ENCODE measurements around the gene RETREG3. TPM values are rescaled to one million over a fixed set of nuclear protein-coding genes. Genes with fewer than 3 reads are reported as not detected.
A peak's percentile ranks its signal among the peaks of the same experiment; 100 is the strongest.

Gene RETREG3
- total and polyA plus RNA-seq, 2 of the 13 experiments (the other 11 are each of a cell fraction or from before 2014, with no cell fraction given): 47.0 to 55.8 TPM

- peak; percentile 60; the same call in 1 of the 2 replicates for TF ChIP-seq ZNF839 (CRISPR knock-in tag; IDR thresholded peaks at IDR 0.05; ENCODE audit: borderline replicate concordance)
- TF ChIP-seq GABPB1 (CRISPR knock-in tag; IDR thresholded peaks at IDR 0.05): no peak; the same call in none of the 2 replicates
- TF ChIP-seq TARDBP (CRISPR knock-in tag; IDR thresholded peaks at IDR 0.05): peak; percentile 60
- TF ChIP-seq ZNF160 (CRISPR knock-in tag; IDR thresholded peaks at IDR 0.05): peak; percentile 67; the same call in 1 of the 2 replicates
- peak; percentile 58; the same call in 1 of the 2 replicates for TF ChIP-seq PPARG (CRISPR knock-in tag; conservative IDR thresholded peaks at IDR 0.05)
- peak; percentile 88 for TF ChIP-seq FOXP4 (CRISPR knock-in tag; IDR thresholded peaks at IDR 0.05)
- no peak for TF ChIP-seq E2F5 (CRISPR knock-in tag; conservative IDR thresholded peaks at IDR 0.05)
- peak; percentile 49; the same call in 1 of the 2 replicates for TF ChIP-seq MEF2D (CRISPR knock-in tag; IDR thresholded peaks at IDR 0.05)
- peak; percentile 51; the same call in 1 of the 2 replicates for TF ChIP-seq CBX5 (CRISPR knock-in tag; IDR thresholded peaks at IDR 0.05; ENCODE audit: borderline replicate concordance)
- peak; percentile 57 for TF ChIP-seq HOMEZ (CRISPR knock-in tag; IDR thresholded peaks at IDR 0.05; ENCODE audit: low read depth)
- TF ChIP-seq ZNF484 (CRISPR knock-in tag; IDR thresholded peaks at IDR 0.05; ENCODE audit: borderline replicate concordance, low read depth): no peak
- TF ChIP-seq ZFP1 (CRISPR knock-in tag; IDR thresholded peaks at IDR 0.05): peak; percentile 59; the same call in 1 of the 2 replicates
- TF ChIP-seq KDM1A (CRISPR knock-in tag; IDR thresholded peaks at IDR 0.05): peak; percentile 52; the same call in 1 of the 2 replicates
- TF ChIP-seq NCOA2 (CRISPR knock-in tag; IDR thresholded peaks at IDR 0.05): peak; percentile 76
- peak in 1 of 2 experiments; percentile 78; a peak in 2 of 4 replicates for TF ChIP-seq KLF16 (CRISPR knock-in tag; IDR thresholded peaks at IDR 0.05)
- TF ChIP-seq ETV5 (CRISPR knock-in tag; IDR thresholded peaks at IDR 0.05; ENCODE audit: borderline replicate concordance): peak; percentile 81; the same call in 1 of the 2 replicates
- 0 out of 2 replicates have a peak, but pooled peaks have one; percentile 27 for TF ChIP-seq SRY (CRISPR knock-in tag; IDR thresholded peaks at IDR 0.05)
- TF ChIP-seq LBX2 (CRISPR knock-in tag; IDR thresholded peaks at IDR 0.05; ENCODE audit: borderline replicate concordance): no peak; the same call in 1 of the 2 replicates
- peak; percentile 74 for TF ChIP-seq SKI (IDR thresholded peaks at IDR 0.05; ENCODE audit: partially characterized antibody)
- no peak for TF ChIP-seq ATF7 (IDR thresholded peaks at IDR 0.05)
- no peak for TF ChIP-seq ATF7 (CRISPR knock-in tag; IDR thresholded peaks at IDR 0.05)
- peak; percentile 29; the same call in 1 of the 2 replicates for TF ChIP-seq ZNF746 (CRISPR knock-in tag; IDR thresholded peaks at IDR 0.05)
- TF ChIP-seq SYNCRIP (IDR thresholded peaks at IDR 0.05; ENCODE audit: insufficient read depth, low read depth, low read length): no peak
- no peak for TF ChIP-seq SRF (IDR thresholded peaks at IDR 0.05; ENCODE audit: low read depth, low read length)
- no peak for TF ChIP-seq CENPT (CRISPR knock-in tag; IDR thresholded peaks at IDR 0.05; ENCODE audit: low read depth)
- no peak for TF ChIP-seq RBM22 (optimal IDR thresholded peaks at IDR 0.05; ENCODE audit: low read length)
- peak; percentile 93 for TF ChIP-seq MED1 (CRISPR knock-in tag; IDR thresholded peaks at IDR 0.05)
These were observed 44.2 kb downstream of the RETREG3 start (continued) for GRCh38 chr17:42564815-42565522.

All from HepG2 (cell line).